SW 1271 (cell line): ENCODE results near the gene ANO2.
A peak's percentile ranks its signal among the peaks of the same experiment; 100 is the strongest.

Experiments used
- DNase-seq, 2 experiments: peaks; one replicate each; lab custom pipeline; 2025; lab: John Stamatoyannopoulos, UW

Gene ANO2

DNA sequence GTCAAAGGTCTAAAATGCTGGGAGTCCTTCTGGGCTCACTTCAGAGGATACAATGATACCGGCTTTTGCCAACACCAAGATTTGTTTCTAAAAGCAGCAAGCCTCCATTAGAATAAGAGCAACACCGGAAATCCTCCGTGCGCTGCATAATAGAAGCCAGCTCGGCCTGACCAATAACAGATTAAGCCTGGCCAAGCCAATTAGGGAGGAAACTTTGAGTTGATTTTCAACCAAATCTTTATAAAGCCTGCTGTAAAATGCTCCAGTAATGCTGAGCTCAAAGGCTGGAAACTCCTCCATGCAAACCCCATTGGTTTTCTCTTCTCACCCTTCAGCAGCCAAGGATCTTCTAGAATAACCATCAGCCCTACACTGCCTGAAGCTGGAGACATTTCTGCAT, 363.0 kb downstream of the ANO2 start:
- no peak for DNase-seq

DNA sequence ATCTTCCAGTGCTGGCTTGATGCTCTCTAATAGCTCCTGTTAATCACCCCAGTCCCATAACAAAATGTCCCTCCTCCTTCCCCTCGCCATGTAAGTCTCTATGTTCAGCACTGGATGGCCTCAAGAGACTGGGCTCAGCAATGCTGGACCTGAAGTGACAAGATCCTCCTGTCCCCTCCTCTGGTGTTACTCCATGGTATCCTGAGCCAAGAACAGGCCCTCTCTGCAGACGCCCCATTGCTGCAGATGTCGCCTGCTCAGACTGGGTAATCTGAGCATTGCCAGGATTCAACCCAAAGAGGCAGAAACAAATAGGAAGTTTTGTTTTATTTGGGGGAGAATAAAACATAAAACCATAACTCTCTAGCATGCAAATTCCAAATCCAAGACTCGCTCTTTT, 363.4 kb downstream of the ANO2 start:
- DNase-seq = no peak

DNA sequence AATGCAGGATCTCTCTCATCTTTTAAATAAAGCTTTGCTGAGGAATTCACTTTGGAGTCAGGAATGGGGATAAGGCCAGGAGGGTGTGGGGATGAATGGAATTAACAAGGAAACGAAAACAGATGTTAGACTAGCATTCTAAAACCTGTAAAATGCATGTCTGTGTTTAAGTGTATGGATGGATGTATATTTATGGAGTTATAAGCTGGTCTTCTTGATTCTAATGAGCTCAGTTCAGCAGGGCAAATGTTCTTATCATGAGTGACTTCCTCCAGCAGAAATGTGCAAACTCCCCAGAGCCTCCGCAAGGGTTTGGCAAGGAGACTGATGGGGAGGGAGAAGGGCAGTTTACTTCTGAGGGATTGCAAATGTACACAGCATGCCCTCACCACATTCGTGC, 364.0 kb downstream of the ANO2 start:
- no peak for DNase-seq

DNA sequence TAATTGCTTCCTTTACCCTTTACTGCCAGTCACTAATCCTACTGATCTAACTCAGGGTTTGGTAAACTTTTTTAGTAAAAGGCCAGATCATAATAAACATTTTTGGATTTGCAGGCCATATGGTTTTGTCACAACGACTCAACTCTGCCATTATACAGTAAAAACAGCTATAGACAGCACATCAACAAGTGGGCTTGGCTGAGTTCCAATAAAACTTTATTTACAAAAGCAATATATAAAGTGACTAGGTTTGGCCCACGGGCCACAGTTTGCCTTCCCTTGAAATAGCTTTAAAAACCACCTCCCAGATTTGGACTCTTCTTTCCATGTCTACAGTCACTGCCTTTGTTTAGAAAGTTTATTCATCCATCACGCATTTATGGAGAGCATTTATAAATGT, 366.3 kb downstream of the ANO2 start:
- DNase-seq = no peak

DNA sequence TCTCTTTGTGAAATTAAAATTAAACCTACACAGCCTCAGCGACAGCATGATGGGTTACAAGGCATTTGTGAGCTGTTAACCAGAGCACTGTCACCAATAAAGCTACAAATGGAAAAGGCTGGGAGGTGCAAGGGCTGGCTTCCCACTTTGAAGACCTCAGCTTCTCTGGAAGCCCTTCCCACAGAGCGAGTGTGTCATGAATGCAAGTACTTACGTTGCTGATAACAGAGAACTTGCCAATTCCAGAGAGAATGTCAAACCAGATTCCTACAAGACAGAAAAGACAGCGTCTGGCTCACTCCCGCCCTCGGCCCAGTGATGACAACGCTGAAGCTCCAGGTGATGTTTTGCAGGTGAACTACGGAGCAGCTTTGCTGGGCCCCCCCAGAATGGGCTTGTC, 367.3 kb downstream of the ANO2 start:
- no peak for DNase-seq

DNA sequence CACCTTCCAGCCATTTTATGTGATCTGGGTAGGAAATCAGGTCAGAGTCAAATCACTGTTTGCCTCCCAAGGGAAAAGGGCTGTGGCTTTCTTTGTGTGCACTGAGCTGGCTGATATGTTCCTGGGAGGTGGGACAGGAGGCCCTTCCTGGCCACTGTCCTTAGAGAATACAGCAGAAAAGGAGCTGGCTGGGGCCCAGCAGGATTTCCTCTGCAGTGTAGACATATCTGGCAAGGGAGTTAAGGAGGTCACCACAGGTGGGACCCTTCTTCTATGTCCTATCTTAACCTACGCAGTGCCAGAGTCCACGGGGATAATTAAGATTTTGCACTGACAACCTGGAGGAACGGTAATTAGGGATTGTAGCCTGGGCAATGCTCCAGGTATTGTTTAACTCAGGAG, 367.8 kb downstream of the ANO2 start:
- DNase-seq = no peak

DNA sequence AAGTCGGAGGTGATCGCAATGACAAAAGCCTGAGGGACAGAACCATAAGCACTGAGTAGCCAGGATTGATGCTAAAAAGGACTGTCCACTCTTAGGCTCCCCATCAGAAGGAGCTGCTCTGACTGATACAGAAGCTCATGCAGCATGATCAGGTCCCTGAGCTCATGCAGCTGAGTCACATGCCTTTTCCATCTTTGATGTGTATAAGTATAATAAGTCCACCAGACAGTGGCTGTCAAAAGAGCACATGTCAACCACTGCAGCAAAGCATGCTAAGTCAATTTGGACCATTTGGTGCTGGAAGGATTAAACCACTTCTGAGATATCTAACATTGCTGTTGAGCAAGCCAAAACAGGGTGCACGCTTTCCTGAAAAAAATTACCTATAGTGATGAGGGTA, 369.1 kb downstream of the ANO2 start:
- no peak for DNase-seq

DNA sequence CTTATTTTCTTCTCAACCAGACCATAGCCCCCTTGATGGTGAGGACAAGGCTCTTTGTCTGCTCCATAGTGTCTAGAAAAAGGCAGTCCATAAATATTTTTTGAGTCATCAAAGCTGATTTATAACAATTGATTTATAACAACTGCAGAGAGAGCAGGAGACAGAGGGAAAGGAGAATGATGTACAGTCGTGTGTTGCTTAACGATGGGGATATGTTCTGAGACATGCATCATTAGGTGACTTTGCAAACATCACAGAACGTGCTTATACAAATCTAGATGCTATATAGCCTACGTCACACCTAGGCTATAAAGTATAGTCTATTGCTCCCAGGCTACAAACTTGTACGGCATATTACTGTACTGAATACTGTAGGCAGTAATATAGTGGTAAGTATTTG, 369.8 kb downstream of the ANO2 start:
- DNase-seq = no peak

DNA sequence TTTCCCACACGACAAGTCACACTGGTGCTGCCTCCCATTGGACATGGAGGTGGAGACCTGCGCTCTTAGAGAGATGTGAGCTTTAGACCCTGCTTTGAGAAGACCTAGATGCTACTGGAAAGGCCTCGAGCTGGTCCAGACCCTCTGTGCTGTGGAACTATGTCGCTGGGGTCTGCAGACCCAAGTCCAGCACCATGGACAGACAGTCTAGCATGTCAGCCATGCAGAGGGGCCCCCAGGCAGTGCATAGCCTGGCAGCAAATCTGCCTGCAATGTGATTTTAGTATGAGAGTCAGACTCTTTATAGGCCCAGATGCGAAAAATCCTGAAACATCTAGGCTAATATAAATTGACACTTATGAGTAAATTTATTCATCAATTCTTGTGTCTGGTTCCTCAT, 371.7 kb downstream of the ANO2 start:
- DNase-seq = no peak

DNA sequence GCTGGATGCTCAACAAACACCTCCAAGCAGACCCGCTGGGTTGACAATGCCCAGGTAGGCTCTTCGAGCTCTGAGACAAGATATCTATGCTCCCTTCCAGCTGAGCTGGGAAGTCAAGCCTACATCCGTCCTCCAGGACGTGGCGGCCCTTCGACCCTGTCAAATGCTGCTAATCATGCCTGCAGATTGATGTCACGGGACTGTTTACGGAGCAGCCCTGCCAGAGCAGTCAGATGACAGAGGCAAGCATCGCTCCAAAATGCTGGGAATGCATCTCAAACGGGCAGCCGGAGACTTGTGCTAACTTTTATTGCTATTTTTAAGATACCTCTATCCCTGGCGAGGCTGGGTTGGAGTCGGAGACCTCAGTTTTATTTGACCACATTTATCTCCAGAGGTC, 373.9 kb downstream of the ANO2 start:
- no peak for DNase-seq

DNA sequence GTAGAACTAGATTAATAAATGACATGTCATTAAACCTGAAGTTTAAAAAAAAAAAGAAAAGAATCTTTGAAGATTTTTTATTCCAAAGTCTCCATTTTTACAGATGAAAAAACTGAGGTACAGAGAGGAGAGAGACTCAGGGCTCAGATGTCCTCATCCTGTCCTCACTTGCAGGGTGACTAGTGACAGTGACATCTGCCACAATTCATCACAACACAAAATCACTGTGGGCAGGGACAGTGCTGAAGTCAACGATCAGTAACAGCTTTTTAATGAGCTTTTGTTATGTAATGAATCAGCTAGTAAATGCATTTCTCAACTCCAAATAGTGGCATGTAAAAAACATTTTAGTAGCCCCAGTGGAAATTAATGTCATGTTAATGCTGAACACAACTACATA, 374.6 kb downstream of the ANO2 start:
- no peak for DNase-seq

DNA sequence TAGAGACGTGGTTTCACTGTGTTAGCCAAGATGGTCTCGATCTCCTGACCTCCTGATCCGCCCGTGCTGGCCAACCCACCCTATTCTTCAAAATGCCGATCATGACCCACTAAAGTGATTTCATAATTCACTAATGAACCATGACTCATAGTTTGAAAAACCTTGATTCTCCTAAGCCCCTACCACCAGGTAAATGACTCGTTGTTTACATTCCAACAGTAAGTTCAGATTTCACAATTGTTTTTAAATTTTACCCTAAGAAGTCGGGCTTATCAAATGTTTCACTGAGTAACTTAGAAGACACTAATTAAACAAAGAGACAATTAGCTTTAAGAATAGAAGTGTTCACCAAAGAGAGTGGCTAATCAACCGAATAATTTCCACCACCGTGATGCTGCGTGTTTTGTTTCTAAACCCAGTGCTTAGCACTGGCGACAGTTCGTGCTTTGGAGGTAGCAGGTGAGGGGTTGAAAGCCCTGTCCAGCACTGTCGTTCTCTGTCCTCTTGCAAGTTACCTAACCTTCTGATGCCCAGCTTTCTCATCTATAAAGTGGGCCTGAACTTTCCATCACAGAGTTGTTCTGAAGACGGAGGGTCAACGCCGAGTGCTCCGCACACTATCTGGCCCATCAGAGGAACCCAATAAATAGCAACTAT, 376.6 kb downstream of the ANO2 start:
- no peak for DNase-seq

DNA sequence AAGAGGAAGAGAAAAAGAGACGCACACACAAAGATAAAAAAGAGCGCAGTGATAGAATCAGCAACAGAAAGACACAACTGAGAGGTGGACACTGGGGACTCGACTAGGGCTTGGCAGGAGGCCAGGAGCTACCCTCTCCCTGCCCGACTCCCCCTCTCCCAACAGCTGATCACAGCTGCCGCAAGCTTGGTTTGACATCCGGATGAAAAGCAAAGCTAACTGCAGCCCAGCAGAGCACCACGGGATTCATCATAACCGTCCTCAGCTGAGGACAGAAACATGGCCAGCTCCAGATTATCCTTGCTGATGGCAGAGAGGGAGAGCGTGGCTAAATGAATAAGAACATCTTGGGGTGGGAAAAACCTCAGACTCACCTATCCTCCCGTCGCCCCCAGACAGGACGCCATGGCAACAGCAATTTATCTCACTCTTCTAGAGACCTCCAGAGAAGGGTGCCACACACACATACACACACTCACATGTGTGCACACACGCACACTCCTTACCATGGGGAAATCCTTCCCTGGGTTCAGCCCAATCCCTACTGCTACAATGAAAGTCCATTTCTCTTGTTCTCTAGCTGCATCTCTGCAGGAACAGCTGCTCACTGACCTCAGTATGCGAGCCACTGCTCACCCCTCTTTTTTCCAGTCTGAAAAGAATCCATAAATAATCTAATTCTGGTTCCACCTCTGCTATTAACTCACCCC, 377.9 kb downstream of the ANO2 start:
- DNase-seq = no peak

DNA sequence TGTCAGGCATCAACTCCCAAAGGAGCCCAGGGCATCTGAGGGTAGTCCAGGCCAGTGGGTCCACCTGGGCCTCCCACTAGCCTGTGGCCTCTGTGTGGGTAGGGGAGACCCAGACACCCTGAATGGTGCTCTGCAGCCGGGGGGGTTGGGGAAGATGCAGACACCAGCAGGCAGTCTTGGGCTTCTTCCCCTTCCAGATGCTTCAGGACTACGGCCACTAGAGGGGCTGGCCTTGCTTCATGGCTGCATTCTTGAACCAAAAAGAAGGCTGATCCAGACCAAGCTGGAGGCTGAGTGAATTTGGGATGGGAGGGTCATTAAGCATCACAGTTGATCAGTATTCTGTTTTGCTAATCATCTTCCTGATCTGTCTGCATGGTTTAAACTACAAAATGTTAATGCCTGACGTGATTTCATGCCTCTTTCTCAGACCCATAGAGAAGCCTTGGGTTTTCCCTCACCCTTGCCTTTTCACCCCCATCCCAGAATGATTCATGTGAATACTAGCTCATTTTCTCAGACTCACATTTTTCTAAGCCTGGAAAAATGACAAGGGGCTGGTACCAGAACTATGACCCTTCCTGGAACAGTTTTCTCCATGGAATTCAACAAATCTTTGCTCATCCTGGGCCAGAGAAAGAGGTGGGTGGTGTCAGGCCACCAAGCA, 379.0 kb downstream of the ANO2 start:
- DNase-seq = no peak

DNA sequence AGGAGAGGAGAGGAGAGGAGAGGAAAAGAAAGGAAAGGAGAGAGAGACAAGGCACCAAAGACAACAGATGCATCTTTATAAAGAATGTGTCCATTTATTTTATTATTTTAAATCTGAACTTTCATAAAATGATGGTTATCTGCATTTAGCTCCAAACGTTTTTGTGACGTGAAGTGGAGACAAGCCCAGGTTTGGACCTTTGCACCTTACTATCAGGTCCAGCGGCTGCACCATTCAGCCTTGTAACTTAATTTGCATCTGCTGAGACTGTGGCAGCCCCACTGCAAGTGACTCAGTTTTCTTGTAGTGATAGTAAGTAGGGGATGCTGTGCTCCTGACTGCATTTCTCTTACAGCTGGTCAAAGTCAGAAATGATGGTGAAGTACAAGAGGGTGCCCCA, 382.5 kb downstream of the ANO2 start:
- no peak for DNase-seq

DNA sequence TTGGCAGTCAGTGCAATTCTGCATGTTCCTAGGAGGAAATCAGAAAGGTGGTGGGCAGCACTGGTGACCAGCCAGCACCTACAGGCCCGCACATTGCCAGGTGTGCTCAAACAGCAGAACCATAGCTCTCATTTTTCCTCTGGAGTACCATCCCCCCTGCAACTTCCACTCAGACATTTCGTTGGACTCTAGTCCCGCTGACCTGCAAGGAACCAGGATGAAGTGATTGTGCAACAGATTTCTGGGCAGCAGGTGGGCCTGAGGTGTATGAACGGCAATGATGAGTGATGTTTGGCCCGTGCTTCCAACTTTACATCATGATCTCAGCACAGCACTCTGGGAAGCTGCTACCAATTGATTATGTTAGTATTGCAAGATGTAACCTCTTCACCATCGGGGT, 383.2 kb downstream of the ANO2 start:
- no peak for DNase-seq

DNA sequence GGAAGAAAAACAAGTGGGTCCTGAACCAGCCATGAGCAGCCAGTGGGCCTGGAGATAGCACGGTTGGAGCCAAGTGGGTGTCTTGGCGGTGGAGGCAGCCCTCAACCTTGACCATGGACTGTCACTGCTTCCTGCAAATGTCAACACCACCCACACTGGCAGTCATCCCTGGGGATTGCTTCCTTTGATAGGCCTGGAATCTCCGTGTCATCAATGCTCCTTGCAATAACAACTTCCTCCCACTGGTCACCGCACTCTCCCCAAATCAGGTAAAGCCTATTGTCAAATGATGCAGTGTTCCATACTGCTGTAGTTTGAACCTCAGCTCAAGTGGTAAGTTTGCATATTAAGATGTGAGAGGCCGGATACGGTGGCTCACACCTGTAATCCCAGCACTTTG, 384.0 kb downstream of the ANO2 start:
- peak in 1 of 2 experiments; percentile 19 for DNase-seq

DNA sequence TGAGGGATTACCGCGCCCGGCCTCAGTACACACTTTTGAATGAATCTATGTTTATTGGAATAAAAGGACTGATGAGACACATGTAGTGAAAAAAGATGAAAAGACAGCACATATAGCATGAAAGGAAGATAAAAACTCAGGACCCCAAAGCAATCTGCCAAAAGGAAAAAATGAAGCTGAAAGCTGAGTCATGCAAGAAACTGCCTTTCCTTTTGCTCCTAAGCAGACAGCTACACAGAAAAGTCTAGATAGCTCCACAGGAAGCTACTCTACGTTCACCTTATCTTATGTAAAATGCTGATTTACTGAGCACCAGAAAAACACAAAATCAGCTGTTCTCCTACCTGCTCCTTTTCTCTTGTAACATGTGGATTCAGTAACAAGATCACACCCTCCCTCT, 384.8 kb downstream of the ANO2 start:
- no peak for DNase-seq

DNA sequence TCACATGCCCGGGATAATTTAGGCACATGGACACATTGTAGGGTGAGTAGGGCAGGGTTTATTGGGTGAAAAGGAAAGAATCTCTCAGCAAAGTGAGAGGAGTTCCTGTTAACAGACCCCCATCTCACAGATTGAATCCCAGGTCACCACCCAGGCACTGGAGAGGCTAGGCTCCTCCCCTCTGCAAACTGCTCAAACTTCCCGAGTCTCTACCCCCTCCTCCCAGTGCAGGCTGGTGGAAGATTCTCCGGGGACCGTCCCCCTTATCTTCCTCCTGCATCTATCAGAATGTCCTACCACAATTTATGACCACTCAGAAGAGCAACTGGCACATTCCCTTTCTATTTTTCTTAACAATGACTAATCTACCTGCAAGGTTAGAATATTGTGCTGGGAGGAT, 387.2 kb downstream of the ANO2 start:
- no peak for DNase-seq

DNA sequence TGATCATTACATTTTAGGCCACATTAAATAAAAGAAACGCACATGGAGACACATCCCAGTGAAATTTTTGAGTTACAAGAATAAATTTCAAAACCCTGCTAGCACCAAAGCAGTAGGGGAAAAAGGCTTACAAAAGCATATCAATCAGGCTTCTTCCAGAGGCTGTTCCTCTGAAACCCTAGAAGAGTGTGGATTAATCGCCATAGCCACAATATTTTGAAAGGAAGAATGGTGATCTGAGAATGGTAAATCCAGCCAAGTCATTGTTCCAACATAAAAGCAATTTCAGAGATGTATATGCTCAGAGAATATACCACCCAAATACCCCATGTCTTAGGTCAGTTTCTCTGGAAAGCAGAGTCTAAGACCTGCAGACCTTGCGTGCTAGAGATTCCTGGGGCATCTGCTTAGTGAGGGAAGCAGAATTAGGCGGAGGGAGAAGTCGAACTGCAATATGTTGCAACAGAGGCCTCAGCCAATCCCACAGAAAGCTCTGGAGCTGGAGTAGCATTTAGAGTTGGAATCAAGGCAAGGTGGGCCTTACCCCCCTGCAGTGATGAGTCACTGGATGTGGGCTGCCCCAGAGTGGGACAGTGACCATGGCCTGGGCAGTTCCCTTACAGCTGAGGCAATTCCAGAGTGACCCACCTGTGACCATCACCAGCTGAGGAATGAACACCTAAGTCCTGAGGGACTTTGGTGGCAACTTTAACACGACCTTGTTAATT, 387.9 kb downstream of the ANO2 start:
- no peak for DNase-seq

DNA sequence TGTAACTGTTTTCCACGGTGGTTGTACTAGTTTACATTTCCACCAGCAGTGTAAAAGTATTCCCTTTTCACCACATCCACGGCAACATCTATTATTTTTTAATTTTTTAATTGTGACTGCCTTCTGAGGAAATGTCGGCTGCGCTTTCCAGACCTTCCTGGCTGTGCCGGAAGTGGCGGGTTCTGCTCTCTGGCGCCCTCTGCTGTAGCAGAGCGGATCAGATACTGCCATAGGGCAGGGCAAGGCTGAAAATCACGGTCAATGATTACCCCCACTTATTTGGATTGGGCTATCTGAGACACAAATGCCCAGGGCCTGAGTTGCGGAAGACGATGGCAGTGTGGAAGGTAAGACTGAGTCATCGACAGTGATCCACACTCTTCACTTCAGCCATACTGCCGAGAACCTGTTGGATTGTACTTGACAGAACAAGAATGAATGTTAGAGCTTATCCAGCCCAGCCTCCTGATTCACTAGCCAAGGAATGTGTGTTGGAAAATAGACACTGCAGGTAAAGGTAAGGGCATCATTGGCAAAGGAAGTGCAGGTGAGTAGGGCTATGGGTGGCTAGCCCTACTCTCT, 388.9 kb downstream of the ANO2 start:
- DNase-seq = no peak

DNA sequence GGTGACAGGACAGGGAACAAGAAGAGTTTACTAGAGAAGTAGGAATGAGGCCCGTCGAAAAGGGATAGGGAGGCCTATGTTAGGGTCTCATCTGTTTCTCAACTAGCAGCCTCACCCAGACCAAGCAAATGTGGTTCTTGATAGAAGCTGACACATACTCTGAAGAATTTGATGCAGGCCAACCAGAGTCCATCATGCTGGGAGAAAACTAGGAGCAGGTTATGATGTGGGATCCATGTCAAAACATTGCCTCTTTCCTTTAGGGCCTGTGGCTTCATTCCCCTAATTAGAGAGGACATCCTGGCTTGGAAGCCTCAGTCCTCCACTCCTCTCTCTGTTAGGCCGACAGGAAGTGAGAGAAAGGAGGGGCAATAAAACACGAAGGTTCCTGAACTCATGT, 390.3 kb downstream of the ANO2 start:
- DNase-seq = no peak

DNA sequence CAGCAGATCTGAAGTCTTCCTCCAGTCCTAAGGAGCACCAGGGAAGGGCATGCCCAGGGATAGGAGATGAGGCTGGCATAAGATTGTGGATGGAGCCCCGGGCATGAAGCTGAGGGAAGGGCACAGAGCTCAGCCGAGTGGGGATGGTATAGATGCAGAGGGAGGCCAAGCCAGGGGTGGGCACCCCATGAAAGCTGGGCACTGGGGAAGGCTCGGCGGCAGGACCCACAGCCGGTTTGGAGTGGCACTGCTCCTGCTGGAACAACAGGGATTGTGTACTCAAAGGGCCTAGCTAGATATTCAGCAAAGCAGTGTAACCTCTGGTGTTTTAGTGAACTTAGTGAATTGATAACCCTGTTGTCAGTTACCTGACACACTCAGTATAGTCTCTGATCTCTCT, 396.0 kb downstream of the ANO2 start:
- no peak for DNase-seq
